ENCODE results near the gene TTC7B. TPM values are rescaled to one million over a fixed set of nuclear protein-coding genes. Genes with fewer than 3 reads are reported as not detected.
A peak's percentile ranks its signal among the peaks of the same experiment; 100 is the strongest.

Gene TTC7B
- total RNA-seq, 1 donor from 2014 or later, result 20.6 TPM

DNA sequence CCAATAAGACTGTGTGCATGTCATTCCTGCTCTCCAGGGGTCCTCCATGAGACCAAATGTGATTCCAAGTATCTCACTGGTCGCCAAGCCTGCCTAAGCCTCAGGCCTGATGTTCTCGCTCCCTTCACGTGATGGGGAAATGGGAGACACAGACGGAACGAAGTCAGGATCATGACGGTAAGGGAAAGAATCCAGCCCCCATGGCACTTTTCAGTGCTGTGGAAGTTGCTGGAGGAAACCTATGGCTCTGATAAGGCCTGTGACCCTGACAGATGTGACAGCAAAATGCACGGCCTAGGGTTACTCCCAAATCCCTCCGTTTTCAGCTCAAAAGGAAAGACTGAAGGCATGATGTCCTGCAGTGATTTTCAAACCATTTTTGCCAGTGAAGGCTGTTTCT is 234.5 kb downstream of the TTC7B start:
- H3K36me3 ChIP-seq, result no peaks in the 10 kb centered on the region
- peaks cover 6% of the 10 kb centered on the region for H3K36me3 Mint-ChIP-seq
- no peaks in the 10 kb centered on the region for H3F3A ChIP-seq (ENCODE audit: low read depth)
- no peak overlapping the region for H3K4me3 ChIP-seq
- no peaks in the 10 kb centered on the region for H3K79me2 ChIP-seq (ENCODE audit: low read depth)
- H3K9ac ChIP-seq, result no peak overlapping the region
- no peaks in the 10 kb centered on the region for H4K20me1 ChIP-seq (ENCODE audit: low read depth)
- peaks cover 18% of the 10 kb centered on the region for H3K4me1 Mint-ChIP-seq
- H3K27ac Mint-ChIP-seq, result no peak overlapping the region
- H3K27me3 Mint-ChIP-seq (ENCODE audit: insufficient read depth, low read depth), result peaks cover 2% of the 10 kb centered on the region
- no peak overlapping the region for H3K4me2 ChIP-seq
- no peaks in the 10 kb centered on the region for H3K27me3 ChIP-seq
- no peaks in the 10 kb centered on the region for H3K9me3 Mint-ChIP-seq
- TF ChIP-seq, protein P1, sequence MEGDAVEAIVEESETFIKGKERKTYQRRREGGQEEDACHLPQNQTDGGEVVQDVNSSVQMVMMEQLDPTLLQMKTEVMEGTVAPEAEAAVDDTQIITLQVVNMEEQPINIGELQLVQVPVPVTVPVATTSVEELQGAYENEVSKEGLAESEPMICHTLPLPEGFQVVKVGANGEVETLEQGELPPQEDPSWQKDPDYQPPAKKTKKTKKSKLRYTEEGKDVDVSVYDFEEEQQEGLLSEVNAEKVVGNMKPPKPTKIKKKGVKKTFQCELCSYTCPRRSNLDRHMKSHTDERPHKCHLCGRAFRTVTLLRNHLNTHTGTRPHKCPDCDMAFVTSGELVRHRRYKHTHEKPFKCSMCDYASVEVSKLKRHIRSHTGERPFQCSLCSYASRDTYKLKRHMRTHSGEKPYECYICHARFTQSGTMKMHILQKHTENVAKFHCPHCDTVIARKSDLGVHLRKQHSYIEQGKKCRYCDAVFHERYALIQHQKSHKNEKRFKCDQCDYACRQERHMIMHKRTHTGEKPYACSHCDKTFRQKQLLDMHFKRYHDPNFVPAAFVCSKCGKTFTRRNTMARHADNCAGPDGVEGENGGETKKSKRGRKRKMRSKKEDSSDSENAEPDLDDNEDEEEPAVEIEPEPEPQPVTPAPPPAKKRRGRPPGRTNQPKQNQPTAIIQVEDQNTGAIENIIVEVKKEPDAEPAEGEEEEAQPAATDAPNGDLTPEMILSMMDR (IDR thresholded peaks at IDR 0.05), result no peak
- TF ChIP-seq EZH2 (IDR thresholded peaks at IDR 0.05), result no peak
- no peak for TF ChIP-seq EZH2phosphoT487 (IDR thresholded peaks at IDR 0.05)
- H3K27ac ChIP-seq, result no peak overlapping the region
- H2AFZ ChIP-seq (replicated peaks), result no peak overlapping the region
- H3K4me1 ChIP-seq, result peaks cover 18% of the 10 kb centered on the region
- DNase-seq (ENCODE audit: low spot score), result no peak
- no peak overlapping the region for H3K4me3 Mint-ChIP-seq
- H3K9me3 ChIP-seq (ENCODE audit: low read depth), result no peaks in the 10 kb centered on the region

DNA sequence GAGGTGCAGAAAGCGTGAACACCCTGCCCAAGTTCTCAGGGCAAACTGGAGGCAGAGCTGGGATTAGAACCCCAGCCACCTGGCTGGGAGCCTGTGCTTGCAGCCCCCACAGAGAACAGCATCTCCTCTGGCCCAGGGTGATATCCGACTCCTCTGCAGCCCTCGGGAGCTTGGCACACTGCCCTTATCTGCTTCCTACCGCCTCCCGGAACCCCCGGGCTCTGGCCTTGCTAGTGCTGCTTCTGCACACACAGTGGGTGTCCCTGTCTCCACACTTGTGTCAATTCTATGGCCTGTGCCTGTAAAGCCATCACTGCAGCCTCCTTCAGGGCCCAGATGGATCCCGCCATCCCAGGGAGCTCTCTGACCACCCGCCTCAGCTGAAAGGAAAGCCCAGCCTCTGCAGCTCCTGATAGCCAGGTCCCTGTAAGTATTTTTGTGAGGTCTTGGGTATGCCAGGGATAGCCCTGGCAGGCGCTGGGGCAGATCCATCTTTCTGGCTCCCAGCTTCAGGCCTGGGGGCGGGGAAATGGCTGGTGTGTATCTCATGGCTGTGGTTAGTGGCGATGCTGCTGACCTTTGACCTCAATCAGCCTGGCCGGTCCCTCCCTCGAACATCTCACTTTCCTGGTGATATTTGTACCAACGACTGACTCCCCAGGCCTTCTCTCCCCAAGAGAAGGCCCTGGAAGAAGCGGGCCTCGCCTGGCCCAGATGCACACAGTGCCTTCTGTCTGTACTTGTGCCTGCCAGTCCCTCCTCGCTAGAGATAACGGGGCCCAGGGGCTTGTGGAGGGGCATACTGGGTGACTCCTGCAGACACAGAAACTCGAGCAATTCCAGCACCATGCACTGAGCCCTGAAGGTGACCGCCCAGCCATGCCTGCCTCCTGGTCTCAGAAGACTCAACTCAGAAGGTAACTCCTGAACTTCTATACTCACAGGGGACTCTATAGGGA is 235.6 kb downstream of the TTC7B start:
- peak; percentile 31 for DNase-seq (ENCODE audit: low spot score)

DNA sequence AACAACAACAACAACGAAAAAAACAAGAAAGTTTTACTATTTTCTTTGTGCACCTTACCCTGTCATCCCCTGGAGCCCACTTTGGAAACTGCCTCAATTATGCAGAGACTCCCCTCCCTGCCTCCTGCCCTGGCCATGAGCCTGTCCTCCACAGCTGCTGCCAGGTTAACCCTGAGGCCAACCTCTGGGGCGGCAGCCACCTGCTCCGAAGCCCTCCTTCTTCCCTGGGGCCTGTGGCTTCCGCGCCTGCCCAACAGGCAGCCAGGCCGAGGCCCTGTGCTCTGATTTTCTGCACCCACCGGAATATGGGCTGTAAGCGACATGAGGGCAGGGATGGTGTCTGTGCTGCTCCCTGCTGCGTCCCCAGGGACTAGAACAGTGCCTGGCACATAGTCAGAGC is 236.4 kb downstream of the TTC7B start:
- no peak overlapping the region for H3K4me3 Mint-ChIP-seq
- Histone ChIP-seq H3K27me3 (no peaks in the 10 kb centered on the region), H3K27ac (no peak overlapping the region), H2AFZ (replicated peaks) (no peak overlapping the region), H3K79me2 (ENCODE audit: low read depth) (no peaks in the 10 kb centered on the region), H3K36me3 (no peaks in the 10 kb centered on the region), H3K4me3 (no peak overlapping the region), H3K9me3 (ENCODE audit: low read depth) (no peaks in the 10 kb centered on the region), H3K4me2 (no peak overlapping the region), H4K20me1 (ENCODE audit: low read depth) (no peaks in the 10 kb centered on the region), H3F3A (ENCODE audit: low read depth) (peaks cover 3% of the 10 kb centered on the region), H3K4me1 (peaks cover 14% of the 10 kb centered on the region), H3K9ac (no peak overlapping the region)
- H3K27me3 Mint-ChIP-seq (ENCODE audit: insufficient read depth, low read depth), result peaks cover 3% of the 10 kb centered on the region
- H3K27ac Mint-ChIP-seq, result no peak overlapping the region
- no peaks in the 10 kb centered on the region for H3K9me3 Mint-ChIP-seq
- no peak for DNase-seq (ENCODE audit: low spot score)
- peaks cover 23% of the 10 kb centered on the region for H3K4me1 Mint-ChIP-seq
- H3K36me3 Mint-ChIP-seq, result peaks cover 2% of the 10 kb centered on the region
- TF ChIP-seq EZH2phosphoT487 (IDR thresholded peaks at IDR 0.05) (no peak), EZH2 (IDR thresholded peaks at IDR 0.05) (no peak)
- TF ChIP-seq, protein P1 (IDR thresholded peaks at IDR 0.05), result no peak

More for the DNA sequence above, 235.6 kb downstream of the TTC7B start:
- Histone ChIP-seq H3K4me3 (no peak overlapping the region), H3K27me3 (no peaks in the 10 kb centered on the region), H3K9ac (no peak overlapping the region), H3F3A (ENCODE audit: low read depth) (no peaks in the 10 kb centered on the region), H2AFZ (replicated peaks) (no peak overlapping the region), H3K36me3 (no peaks in the 10 kb centered on the region), H4K20me1 (ENCODE audit: low read depth) (no peaks in the 10 kb centered on the region), H3K4me1 (peaks cover 18% of the 10 kb centered on the region), H3K4me2 (no peak overlapping the region), H3K9me3 (ENCODE audit: low read depth) (no peaks in the 10 kb centered on the region), H3K27ac (no peak overlapping the region), H3K79me2 (ENCODE audit: low read depth) (no peaks in the 10 kb centered on the region)
- H3K4me3 Mint-ChIP-seq, result no peak overlapping the region
- no peaks in the 10 kb centered on the region for H3K9me3 Mint-ChIP-seq
- H3K36me3 Mint-ChIP-seq, result peaks cover 5% of the 10 kb centered on the region
- H3K27ac Mint-ChIP-seq, result peak overlapping the region; percentile 78
- peaks cover 24% of the 10 kb centered on the region for H3K4me1 Mint-ChIP-seq
- TF ChIP-seq EZH2 (IDR thresholded peaks at IDR 0.05) (no peak), EZH2phosphoT487 (IDR thresholded peaks at IDR 0.05) (no peak)
- TF ChIP-seq, protein P1 (IDR thresholded peaks at IDR 0.05), result no peak
- peaks cover 2% of the 10 kb centered on the region for H3K27me3 Mint-ChIP-seq (ENCODE audit: insufficient read depth, low read depth)

All from neural progenitor cell (in vitro differentiated cells).